HG03521 (cell line): Measurements from ENCODE around the gene SF3B3.
"Not testable (repeated sequence)": the region's sequence is repeated elsewhere in the genome, so short reads cannot be mapped to it uniquely, and the experiment has no call there.

ENCODE experiments used
- ATAC-seq: cut with Tn5 transposase; IDR thresholded peaks from one replicate; pipeline ENCODE4 v1.9.1; 2021; ENCODE audit warnings: mild to moderate bottlenecking, moderate library complexity; ENCODE audit not compliant: unreplicated experiment

The SF3B3 gene

DNA sequence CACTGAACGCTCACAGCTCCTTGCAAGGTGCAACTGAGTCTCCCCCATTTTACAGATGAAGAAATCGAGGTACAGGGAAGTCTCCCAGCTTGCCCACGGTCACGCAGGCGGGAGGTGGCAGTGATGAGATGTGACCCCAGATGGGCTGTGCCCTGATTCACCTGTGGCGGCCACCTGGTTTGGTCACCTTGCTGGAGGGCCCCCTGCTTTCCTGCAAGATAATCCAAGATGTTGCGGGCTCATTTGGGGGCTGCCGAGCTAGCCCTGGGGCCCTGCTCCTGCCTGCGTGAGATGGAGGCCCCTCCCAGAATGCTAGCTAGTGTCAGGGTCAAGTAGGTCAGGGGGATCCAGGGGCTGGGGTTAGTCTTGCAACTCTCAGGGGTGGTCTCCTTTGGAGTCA is 63.1 kb downstream of the SF3B3 start:
- ATAC-seq: no peak

DNA sequence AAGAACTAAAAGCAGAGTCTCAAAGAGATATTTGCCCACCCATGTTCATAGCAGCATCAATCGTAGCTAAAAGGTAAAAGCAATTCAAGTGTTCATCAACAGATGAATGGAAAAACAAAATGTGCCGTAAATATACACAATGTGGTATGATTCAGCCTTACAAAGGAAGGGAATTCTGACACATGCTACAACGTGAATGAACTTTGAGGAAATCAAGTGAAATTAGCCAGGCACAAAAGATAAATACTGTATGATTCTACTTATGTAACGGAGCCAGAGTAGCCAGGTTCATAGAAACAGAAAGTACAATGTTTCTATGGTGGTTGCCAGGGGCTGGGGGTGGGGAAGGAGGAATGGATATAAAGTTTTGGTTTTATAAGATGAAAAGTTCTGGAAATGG is 64.9 kb downstream of the SF3B3 start:
- ATAC-seq: no peak

DNA sequence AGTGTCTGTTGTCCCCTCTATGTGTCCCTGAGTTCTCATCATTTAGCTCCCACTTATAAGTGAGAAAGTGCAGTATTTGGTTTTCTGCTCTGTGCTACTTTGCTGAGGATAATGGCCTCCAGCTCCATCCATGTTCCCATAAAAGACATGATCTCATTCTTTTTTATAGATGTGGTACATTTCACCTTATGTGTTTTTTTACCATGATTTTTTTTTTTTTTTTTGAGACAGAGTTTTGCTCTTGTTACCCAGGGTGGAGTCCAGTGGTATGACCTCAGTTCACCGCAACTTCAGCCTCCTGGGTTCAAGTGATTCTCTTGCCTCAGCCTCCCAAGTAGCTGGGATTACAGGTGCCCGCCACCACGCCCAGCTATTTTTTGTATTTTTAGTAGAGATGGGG is 65.8 kb downstream of the SF3B3 start:
- ATAC-seq: not testable (repeated sequence)

DNA sequence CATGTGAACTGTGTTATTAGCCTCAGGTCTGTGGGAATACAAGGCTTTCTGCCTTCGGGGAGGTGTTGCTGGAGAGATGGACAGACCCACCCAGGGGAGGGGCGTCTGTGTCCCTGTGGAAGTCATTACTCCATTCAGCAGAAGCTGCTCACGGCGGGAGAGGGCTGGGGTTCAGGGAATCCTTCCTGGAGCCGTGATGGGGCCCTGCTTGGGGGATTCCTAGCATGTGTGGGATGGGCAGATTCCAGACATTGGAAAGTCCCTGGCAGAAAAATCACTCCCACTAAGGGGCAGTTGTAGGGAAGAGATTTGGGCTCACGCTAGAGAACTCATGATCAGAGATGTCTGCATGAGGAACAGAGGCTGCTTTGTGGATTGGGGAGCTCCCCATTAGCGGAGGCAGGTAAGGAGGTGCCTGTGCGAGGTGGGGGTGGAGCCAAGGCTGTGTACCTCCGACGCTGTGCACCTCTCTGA is 66.4 kb downstream of the SF3B3 start:
- no peak for ATAC-seq

DNA sequence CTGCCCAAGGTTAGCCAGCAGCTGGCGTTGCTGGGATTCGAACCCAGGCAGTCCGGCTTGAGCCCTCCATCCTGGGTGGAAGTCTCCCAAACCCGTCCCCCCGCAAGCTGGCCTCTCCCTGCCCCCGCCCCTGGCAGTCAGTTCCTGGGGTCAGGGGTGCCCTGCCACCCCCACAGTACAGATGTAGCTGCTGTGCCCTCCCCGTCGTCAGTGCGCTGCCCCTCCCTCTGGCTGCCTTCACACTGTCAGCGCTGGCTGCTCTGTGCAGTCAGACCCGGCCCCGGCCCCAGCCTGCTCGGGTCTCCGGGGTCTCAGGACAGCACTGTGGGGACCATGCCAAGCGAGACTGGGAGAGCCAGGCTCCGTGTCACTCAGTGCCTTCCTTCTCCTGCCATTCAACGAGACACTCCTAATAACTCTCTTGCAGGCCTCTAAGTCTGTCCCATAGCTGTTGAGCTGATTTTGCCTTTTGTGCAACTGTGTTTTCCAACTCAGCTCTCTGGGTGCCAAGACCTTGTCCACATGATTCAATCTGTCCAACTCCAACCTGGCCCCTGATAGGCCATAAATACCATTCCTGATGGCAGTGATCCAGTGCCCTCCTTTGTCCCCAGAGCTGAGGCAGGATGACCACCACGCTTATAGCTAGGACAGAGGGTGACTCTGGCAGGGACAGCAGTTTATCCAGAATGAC is 67.3 kb downstream of the SF3B3 start:
- no peak for ATAC-seq

DNA sequence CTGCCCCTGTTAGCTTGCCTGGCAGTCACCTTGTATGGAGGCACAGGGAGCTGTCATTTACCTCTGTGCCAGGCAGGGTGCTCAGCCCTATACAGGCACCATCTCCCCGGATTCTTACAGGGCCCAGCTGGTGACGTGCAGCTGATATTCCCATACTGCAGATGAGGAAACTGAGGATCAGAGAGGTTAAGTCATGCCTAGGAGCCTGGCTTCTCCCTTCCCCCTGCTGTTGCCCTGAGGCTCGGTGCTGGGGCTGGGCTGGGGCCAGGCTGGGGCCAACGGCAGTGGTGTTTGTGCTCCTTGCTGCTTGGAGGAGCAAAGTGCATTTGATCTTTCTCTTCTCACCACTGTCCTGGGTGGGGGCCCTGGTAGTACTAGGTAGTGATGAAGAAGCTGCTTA is 68.0 kb downstream of the SF3B3 start:
- no peak for ATAC-seq

DNA sequence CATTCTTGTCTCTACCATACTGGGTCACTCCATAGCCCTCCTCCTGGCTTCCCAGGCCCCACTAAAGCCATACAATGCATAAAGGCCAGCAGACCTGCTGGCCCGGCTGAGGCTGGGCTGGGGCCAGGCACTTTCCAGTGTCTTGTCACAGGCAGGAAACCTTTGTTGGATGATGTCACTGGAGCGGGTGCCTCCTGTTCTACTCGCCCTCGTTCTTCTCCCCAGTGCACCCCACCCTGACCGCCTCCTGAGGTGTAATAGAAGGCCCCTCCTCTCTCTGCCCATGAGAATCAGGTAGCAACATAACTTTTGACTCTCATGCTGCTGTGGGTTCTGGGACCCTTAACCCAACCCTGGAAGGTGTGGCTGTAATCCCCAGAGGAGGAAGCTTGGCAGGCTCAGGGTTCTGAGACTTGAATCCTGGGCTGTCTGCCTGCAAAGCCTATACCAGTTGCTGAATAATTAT is 68.5 kb downstream of the SF3B3 start:
- no peak for ATAC-seq

DNA sequence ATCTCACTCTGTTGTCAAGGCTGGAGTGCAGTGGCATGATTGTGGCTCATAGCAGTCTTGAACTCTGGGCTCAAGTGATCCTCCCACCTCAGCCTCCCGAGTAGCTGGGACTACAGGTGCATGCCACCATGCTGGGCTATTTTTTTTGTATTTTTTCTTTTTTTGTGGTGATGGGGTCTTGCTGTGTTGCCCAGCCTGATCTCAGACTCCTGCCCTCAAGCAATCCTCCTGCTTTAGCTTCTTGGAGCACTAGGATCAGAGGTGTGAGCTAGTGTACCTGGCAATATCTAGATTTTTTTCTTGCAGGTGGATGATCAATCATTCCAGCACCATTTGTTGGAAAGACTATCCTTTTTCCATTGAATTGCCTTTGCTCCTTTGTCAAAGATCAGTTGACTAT is 69.9 kb downstream of the SF3B3 start:
- ATAC-seq: no peak

DNA sequence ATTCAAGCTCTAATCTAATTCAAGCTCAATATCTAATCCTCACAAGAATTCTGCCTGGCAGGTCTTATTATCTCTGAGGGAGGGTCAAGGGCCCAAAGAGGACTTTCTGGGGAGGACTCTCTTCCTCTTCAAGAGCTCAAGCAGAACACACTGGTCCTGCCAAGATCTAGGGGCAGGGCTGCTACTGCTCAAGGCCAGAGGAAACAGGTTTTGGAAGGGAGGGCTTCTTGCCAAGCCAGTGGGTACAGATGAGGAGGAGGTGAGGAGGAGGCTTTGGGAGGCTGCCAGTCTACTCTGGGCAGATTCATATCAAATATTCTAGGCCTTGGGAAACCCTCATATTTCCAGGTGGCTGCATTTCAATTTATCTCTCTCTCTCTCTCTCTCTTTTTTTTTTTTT is 71.0 kb downstream of the SF3B3 start:
- no peak for ATAC-seq

DNA sequence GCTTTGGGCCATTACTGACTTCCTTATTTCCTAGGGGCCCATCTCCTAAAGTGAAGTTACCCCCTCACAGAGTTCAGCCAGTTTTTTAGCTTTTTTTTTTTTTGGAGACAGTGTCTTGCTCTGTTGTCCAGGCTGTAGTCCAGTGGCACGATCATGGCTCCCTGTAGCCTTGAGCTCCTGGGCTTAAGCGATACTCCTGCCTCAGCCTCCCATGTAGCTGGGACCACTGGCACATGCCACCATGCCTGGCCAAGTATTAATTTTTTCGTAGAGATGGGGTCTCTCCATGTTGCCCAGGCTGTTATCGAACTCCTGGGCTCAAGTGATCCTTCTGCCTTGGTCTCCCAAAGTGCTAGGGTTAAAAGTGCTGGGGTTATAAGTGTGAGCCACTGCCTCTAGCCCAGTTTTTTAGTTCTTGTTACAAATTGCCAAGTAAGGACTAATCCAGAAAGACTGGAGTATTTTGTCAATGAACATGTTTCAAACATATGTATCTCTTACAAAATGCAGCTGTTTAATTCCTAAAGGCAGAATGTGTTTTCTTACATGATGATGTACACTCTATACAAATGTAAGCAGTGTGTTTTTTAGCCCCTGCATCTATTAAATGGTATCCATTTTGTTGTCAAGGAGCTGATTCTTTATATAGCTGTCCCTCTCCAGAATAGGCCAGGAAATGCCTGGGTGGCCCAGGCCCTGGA is 73.7 kb downstream of the SF3B3 start:
- ATAC-seq: no peak

DNA sequence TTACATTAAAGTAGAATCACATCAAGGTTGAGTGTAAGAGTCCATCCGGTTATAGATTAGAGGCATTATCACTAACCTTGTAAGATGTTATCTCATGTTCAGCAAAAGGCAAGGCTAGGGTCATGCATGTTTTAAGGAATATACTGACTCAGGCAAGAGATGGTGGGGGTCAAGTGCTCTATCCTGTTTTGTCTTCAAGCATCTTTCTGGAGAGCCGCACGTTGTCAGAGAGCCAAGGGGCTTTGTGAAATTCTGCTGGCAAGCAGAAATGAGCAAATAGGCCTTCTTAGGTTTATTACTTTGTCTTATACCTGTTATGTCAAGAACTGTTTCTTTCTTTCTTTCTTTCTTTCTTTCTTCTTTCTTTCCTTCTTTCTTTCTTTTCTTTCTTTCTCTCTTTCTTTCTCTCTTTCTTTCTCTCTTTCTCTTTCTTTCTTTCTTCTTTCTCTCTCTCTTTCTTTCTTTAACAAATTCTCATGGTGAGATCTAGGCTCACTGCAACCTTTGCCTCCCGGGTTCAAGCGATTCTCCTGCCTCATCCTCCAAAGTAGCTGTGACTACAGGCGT is 75.4 kb downstream of the SF3B3 start:
- no peak for ATAC-seq

DNA sequence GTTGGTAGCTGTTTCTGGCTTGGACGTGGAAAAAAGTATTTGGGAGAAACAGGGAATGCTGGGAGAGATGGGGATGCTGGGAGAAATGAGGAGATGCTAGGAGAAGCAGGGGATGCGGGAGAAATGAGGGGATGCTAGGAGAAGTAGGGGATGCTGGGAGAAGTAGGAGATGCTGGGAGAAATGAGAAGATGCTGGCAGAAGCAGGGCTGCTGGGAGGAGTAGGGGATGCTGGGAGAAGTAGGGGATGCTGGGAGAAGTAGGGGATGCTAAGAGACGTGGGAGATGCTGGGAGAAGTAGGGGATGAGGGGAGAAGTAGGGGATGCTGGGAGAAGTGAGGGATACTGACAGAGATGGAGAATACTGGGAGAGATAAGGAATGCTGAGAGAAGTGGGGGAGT is 77.1 kb downstream of the SF3B3 start:
- ATAC-seq: no peak

DNA sequence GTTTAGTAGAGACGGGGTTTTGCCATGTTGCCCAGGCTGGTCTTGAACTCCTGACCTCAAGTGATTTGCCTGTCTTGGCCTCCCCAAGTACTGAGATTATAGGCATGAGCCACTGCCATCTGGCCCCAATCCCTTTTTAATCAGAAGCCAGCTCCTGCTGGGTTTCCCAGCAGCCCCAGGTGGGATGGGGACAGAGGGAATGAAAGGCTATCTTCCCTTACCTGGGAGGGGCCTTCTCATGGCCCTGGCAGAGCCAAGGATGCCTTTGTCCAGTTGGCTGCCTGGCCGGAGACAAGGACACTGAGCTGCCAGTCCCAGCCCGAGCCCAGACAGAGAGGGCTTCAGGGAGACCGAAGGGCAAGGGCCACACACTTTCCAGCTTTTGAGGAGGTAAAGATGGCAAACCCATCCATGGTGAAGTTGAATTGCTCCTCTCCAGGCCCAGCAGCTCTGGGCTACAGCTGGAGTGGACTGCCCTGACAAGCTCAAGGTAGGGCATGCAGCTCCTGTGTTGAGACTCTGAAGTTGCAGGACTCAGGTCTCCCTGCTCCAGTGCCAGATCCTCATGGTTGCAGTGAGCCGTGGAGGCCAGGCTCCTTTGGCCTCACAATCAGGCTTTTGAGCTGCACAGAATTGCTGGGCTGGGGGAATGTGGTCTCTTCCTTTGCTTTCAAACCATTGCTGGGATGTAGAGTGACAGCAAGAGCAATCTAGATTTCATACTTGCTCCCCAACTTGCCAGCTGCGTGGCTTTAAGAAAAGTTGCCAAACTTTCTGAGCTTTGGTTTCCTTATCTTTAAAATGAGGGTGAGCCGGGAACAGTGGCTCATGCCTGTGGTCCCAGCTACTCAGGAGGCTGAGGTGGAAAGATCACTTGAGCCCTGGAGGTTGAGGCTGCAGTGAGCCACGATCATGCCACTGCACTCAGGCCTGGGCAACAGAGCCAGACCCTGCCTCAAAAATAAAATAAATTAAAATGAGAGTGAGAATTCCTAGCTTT is 78.3 kb downstream of the SF3B3 start:
- no peak for ATAC-seq

DNA sequence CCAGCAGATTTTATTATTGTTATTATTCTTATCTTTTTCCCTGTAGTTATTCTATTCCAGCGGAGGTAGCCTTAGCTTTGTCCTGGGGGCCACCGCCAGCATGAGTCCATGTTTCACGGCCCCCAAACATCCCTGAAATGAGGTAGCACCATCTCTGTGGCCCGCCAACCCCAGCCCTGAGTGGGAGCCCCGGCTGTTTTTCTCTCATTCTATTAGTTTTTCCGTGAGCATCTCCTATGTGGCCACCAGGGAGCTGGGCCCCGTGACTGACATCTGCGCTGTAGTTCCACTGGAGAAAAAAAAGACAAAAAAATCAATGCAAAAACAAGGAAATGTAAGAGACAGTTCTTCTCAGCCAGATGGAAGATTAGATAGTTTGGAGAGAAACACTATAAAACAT is 79.2 kb downstream of the SF3B3 start:
- no peak for ATAC-seq

DNA sequence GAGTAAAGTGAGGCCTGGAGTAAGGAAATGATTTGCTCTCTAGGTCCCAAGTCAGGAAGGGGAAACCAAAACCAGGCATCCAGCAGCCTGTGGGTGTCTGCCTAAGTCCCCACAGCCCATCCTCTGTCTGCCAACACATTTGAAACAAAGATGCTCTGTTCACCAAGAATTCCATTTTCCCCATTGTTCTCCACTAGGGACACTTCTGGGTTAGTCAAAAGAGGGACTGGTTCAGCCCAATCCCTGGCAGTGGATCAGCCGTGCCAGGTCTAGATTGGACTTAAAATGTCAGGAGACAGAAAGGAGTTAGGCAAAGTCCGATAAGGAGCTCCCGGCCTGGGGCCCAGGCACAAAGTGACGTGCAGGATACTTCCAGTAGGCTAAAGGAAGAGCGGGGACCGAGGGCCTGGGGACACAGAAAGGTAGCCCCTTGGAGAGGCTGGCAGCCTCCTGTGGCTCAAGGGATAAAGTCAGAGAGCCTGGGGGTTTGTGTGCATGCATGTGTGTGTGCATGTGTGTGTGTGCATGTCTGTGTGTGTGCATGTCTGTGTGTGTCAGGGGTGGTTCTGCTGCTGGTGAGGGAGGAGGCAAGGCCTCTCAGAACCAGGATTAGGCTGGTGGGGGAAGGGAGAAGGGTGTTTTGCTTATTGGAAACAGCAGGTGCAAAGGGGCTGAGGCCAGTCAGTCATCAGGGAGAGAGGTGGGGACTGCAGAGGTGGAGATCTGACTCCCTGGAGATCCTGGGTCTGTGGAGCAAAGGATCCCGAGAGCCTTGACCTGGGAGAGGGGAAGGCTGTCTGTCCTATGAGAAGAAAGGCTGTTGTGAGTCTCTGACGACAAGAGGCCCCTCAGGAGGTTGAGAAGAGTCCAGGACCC is 81.0 kb downstream of the SF3B3 start:
- no peak for ATAC-seq

DNA sequence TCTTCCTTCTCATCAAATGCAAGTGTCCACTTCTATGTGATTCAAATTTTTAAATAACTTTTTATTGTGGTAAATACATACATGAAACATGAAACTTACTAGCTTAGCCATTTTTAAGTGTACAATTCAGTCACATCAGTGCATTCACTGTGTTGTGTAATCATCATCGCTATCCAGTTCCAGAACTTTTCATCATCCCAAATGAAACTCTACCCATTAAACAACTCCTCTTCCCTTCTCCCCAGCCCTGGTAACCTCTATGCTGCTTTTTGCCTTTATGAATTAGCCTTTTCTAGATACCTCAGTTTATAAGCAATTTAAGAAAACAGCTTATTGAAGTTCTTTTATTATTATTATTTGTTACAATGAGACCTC is 81.7 kb downstream of the SF3B3 start:
- no peak for ATAC-seq

DNA sequence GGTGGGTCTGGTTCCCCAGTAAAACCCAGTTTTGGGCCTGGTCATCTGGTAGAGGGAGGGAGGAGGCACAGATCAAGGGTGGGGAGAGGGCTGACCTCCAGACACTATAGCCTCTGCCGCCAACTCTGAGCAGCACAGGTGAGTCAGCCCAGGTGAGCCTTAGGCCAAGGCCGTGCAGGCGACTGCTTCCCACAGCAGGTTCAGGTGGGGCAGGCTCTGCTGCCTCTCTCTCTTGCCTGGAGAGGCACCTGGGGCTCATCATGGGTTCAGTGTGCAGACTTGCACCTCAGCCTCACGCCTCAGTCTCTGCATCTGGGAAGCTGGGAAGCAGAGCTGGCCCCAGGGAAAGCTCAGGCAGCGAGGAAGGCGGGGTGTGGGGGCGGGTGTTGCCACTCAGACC is 84.9 kb downstream of the SF3B3 start:
- no peak for ATAC-seq

DNA sequence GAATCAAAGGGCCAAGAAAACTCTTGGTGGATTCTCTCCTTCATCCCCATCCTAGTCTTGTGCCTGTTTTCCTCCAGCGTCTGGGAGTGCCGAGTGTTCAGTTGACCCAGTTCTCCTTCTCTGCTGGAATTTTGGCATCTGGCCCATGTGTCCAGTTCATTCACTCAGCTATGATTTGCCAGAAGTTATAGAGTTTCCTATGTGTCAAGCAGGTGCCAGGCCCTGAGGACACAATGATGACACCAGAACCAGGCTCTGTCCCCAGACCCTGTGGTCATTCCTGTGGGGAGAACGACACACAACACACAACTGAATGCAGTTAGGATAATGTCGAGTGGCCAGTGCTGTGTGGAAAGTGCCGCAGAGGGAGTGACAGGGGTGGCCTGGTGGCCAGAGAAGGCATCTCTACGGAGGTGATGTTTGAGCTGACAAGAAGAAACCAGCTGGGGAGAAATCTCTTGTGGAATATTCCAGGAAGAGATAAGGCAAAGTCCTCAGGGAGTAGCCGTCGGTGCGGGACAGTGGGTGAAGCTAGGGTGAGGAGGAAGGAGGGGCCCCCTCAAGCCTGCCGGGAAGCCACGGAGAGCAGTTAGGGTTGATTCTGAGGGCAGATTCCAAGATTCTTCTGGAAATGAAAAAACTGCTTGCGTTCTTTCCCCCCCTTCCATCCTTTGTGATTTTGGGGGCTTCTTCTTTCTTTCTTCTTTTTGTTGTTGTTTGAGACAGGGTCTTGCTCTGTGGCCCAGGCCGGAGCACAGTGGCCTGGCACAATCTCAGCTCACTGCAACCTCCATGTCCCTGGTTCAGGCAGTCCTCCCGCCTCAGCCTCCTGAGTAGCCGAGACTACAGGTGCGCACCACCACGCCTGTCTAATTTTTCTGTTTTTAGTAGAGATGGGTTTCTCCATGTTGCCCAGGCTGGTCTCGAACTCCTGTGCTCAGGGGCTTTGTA is 86.9 kb downstream of the SF3B3 start:
- no peak for ATAC-seq

DNA sequence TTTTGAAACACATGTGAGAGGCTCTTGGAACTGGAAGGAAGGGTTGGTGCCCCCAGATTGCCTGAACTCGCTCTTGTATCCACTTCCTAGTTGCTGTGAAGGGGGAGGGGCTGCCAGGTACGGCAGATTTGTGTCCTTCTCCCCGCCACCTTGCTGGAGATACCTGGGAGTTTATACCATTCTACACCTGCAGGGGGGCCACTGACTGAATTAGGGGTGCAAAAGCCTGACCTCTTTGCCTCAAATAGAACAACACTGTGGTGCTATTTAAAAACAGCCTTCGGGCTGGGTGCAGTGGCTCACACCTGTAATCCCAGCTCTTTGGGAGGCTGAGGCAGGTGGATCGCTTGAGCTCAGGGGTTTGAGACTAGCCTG is 87.6 kb downstream of the SF3B3 start:
- no peak for ATAC-seq
